NT2/D1 (cell line): Measurements from ENCODE around the gene STARD5.

Experiments
- SUZ12 ChIP-seq: IDR thresholded peaks from 2 replicates; pipeline ENCODE4 v1.6.1; 2011; ENCODE audit not compliant: insufficient read length, insufficient read depth; ENCODE audit errors: extremely low read depth
- YY1 ChIP-seq: IDR thresholded peaks from 2 replicates; pipeline ENCODE4 v1.6.1; 2011; ENCODE audit not compliant: insufficient read length, insufficient read depth

DNA sequence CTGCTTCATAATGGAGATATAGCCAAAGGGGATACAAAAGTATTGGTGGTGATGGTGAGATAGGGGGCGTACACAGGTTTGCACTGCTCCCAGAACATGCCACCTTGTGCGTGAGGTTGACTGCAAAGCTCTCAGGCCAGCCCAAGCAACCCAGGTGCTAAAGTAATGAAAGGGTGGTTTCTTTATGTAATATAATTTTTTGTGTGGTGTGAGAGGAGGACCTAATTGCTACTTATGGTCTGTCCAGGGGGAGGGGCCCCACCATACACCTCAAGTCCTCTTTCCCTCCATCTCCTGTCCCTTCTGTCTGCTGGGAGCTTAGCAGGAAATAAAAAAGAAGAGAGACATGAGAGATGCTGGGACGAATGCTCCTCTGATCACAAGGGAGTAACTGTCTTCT, 53.8 kb downstream of the STARD5 start:
- no peak for TF ChIP-seq YY1
- no peak for TF ChIP-seq SUZ12
